KBM-7 (cell line): ENCODE results near the gene SPAG9.
"Not testable (repeated sequence)": the region's sequence is repeated elsewhere in the genome, so short reads cannot be mapped to it uniquely, and the experiment has no call there.

Experiments
- DNase-seq: peaks from one replicate; pipeline ENCODE4 v3.0.0-alpha.2; 2015
- in situ Hi-C: fragments of 300-500 bp; cut with MboI; formaldehyde crosslinking; loops from 2 replicates; pipeline ENCODE4 v1.14.3; 2020; ENCODE audit warnings: low sequenced_read_pairs, low pct_unique_long_range_greater_than_20kb, mixed read lengths

The SPAG9 gene

GRCh38 chr17:50949128-50949988 lies 171.3 kb downstream of the SPAG9 start:
- in situ Hi-C loops, result no loop called here
- DNase-seq, result no peak

GRCh38 chr17:50948711-50949110 lies 172.0 kb downstream of the SPAG9 start:
- DNase-seq, result no peak
- in situ Hi-C loops, result no loop called here

GRCh38 chr17:50947782-50948543 lies 172.7 kb downstream of the SPAG9 start:
- in situ Hi-C loops, result no loop called here
- DNase-seq, result peak; percentile 30

GRCh38 chr17:50946891-50947781 lies 173.5 kb downstream of the SPAG9 start:
- in situ Hi-C loops, result no loop called here

GRCh38 chr17:50946223-50946890 lies 174.3 kb downstream of the SPAG9 start:
- in situ Hi-C loops, result no loop called here

More at GRCh38 chr17:50946891-50947781, 173.5 kb downstream of the SPAG9 start:
- no peak for DNase-seq

GRCh38 chr17:50945779-50946222 lies 174.9 kb downstream of the SPAG9 start:
- in situ Hi-C loops, result no loop called here

More at GRCh38 chr17:50946223-50946890, 174.3 kb downstream of the SPAG9 start:
- DNase-seq, result no peak

GRCh38 chr17:50944902-50945720 lies 175.6 kb downstream of the SPAG9 start:
- DNase-seq, result no peak
- in situ Hi-C loops, result no loop called here

More at GRCh38 chr17:50945779-50946222, 174.9 kb downstream of the SPAG9 start:
- DNase-seq, result no peak

- in situ Hi-C loops, result no loop called here
- peak; percentile 64 for DNase-seq
Measured at GRCh38 chr17:50944054-50944901, 176.4 kb downstream of the SPAG9 start.

GRCh38 chr17:50943575-50943933 lies 177.1 kb downstream of the SPAG9 start:
- in situ Hi-C loops, result no loop called here
- no peak for DNase-seq

- DNase-seq, in situ Hi-C loops: not testable (repeated sequence)
Measured at GRCh38 chr17:50941676-50942048, 179.0 kb downstream of the SPAG9 start.

GRCh38 chr17:50939795-50940684 lies 180.6 kb downstream of the SPAG9 start:
- in situ Hi-C loops, result no loop called here

GRCh38 chr17:50939542-50939794 lies 181.2 kb downstream of the SPAG9 start:
- in situ Hi-C loops, result no loop called here

More at GRCh38 chr17:50939795-50940684, 180.6 kb downstream of the SPAG9 start:
- DNase-seq, result no peak

GRCh38 chr17:50938821-50939541 lies 181.7 kb downstream of the SPAG9 start:
- no peak for DNase-seq
- in situ Hi-C loops, result no loop called here

More at GRCh38 chr17:50939542-50939794, 181.2 kb downstream of the SPAG9 start:
- DNase-seq, result no peak

- DNase-seq, result no peak
- in situ Hi-C loops, result no loop called here
Measured at GRCh38 chr17:50935996-50936266, 184.7 kb downstream of the SPAG9 start.

- in situ Hi-C loops, result no loop called here
- no peak for DNase-seq
Measured at GRCh38 chr17:50935221-50935995, 185.3 kb downstream of the SPAG9 start.
